Astrocyte (in vitro differentiated cells and primary cell): ENCODE data around the gene CLEC16A. TPM values are rescaled to one million over a fixed set of nuclear protein-coding genes. Genes with fewer than 3 reads are reported as not detected.

ENCODE experiments used
- DNase-seq: peaks from one replicate; pipeline ENCODE4 v3.0.0-alpha.2; 2010; ENCODE audit warnings: low read depth
- FAIRE-seq: peaks from 2 replicates; lab custom pipeline; 2011; peaks lifted over from hg19 to GRCh38; lab: Jason Lieb, UNC
- H2AFZ ChIP-seq: 2 replicates; pipeline ENCODE4 v1.6.0; 2012; ENCODE audit warnings: low read depth, low read length, inconsistent platforms
- H3K27ac ChIP-seq: 2 replicates; pipeline ENCODE4 v1.5.1; 2011; ENCODE audit warnings: low read depth, low read length, inconsistent platforms
- H3K27me3 ChIP-seq: 2 replicates; pipeline ENCODE4 v1.6.0; 2011; ENCODE audit warnings: low read length, inconsistent platforms; ENCODE audit not compliant: insufficient read depth
- H3K36me3 ChIP-seq: 2 replicates; pipeline ENCODE4 v1.5.1; 2011; ENCODE audit warnings: low read length, inconsistent platforms; ENCODE audit not compliant: insufficient read depth
- H3K4me1 ChIP-seq: 2 replicates; pipeline ENCODE4 v1.5.1; 2011; ENCODE audit warnings: low read length, inconsistent platforms; ENCODE audit not compliant: insufficient read depth
- H3K4me2 ChIP-seq: 2 replicates; pipeline ENCODE4 v1.6.0; 2012; ENCODE audit warnings: low read length, inconsistent platforms
- H3K4me3 ChIP-seq: 2 replicates; pipeline ENCODE4 v1.5.1; 2011; ENCODE audit warnings: low read depth, mild to moderate bottlenecking, low read length, inconsistent platforms; ENCODE audit not compliant: insufficient read depth
- H3K79me2 ChIP-seq: 2 replicates; pipeline ENCODE4 v1.6.0; 2012; ENCODE audit warnings: mild to moderate bottlenecking, low read length, inconsistent platforms; ENCODE audit not compliant: insufficient read depth
- H3K9ac ChIP-seq: 2 replicates; pipeline ENCODE4 v1.6.0; 2012; ENCODE audit warnings: mild to moderate bottlenecking, low read length, inconsistent platforms
- H3K9me3 ChIP-seq: 2 replicates; pipeline ENCODE4 v1.5.1; 2012; ENCODE audit warnings: low read depth, mild to moderate bottlenecking, low read length, inconsistent platforms; ENCODE audit not compliant: insufficient read depth
- H4K20me1 ChIP-seq: 2 replicates; pipeline ENCODE4 v1.6.0; 2012; ENCODE audit warnings: low read length, inconsistent platforms; ENCODE audit not compliant: insufficient read depth
- H3K27ac Mint-ChIP-seq: one replicate; pipeline ENCODE4 v1.8.0; 2021; ENCODE audit warnings: mild to moderate bottlenecking, mixed read lengths; ENCODE audit not compliant: unreplicated experiment
- H3K27me3 Mint-ChIP-seq: one replicate; pipeline ENCODE4 v1.8.0; 2021; ENCODE audit warnings: low read depth, mixed read lengths; ENCODE audit not compliant: unreplicated experiment
- H3K36me3 Mint-ChIP-seq: one replicate; pipeline ENCODE4 v1.8.0; 2021; ENCODE audit warnings: low read depth, mixed read lengths; ENCODE audit not compliant: unreplicated experiment
- H3K4me1 Mint-ChIP-seq: one replicate; pipeline ENCODE4 v1.8.0; 2021; ENCODE audit warnings: low read depth, mixed read lengths; ENCODE audit not compliant: unreplicated experiment
- H3K4me3 Mint-ChIP-seq: one replicate; pipeline ENCODE4 v1.8.0; 2021; ENCODE audit warnings: mild to moderate bottlenecking, moderate library complexity, mixed read lengths; ENCODE audit not compliant: unreplicated experiment
- H3K9me3 Mint-ChIP-seq: one replicate; pipeline ENCODE4 v1.8.0; 2021; ENCODE audit warnings: mild to moderate bottlenecking, mixed read lengths; ENCODE audit not compliant: unreplicated experiment
- EZH2 ChIP-seq: IDR thresholded peaks from 2 replicates; pipeline ENCODE4 v1.6.1; 2012; ENCODE audit warnings: mild to moderate bottlenecking, low read length, inconsistent platforms; ENCODE audit not compliant: insufficient read depth
- total RNA-seq: library from RNA; stranded (reverse); gene quantifications from 2 replicates; pipeline ENCODE4 v1.2.1, GENCODE V29; 2021
- TF ChIP-seq, protein P1 (sequence below): IDR thresholded peaks from 2 replicates; pipeline ENCODE4 v1.5.1; 2011; ENCODE audit warnings: low read depth, mild to moderate bottlenecking, inconsistent platforms, low read length, moderate library complexity; ENCODE audit not compliant: insufficient read depth

The CLEC16A gene
- total RNA-seq, 1 donor from 2014 or later = 31.7 TPM

DNA sequence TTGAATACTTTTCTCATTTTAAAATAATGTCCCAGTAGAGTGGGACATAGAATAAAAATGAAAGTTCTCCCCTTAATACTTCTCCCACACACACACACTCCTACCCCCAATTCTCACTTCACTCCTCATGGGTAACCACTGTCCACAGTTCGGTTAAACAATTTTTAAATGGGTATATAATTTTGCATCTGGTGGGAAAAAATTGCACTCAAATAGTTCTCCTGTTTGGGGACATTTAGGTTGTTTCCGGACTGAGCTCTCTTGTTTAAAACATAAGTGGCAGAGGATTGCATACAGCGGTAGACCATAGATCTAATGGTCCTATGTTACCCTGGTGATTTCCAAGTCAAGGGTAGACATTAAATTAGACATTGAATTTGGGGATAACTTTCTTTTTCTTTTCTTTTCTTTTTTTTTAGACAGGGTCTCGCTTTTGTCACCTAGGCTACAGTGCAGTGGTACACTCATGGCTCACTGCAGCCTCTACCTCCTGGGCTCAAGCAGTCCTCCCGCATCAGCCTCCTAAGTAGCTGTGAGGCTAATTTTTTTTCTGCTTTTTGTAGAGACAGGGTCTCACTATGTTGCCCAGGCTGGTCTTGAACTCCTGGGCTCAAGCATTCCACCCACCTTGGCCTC, 173.3 kb downstream of the CLEC16A start:
- no peaks in the 10 kb centered on the region for H3K27me3 ChIP-seq

DNA sequence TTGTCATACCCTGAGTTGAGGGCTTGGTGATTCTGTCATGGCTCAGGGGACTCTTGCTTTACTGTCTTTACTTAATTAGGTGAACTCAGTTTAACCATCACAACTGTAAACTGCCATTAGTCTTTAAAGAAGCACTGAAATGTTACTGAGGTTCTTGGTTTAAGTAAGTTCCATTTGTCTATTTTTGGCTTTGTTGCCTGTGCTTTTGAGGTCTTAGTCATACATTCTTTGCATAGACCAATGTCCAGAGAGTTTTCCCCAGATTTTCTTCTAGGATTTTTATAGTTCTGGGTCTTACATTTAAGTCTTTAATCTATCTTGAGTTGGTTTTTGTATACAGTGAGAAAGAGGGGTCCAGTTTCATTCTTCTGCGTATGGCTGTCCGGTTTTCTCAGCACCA, 174.1 kb downstream of the CLEC16A start:
- peak overlapping the region; percentile 40 for H3K4me2 ChIP-seq
- no peak overlapping the region for H3K27ac ChIP-seq
- DNase-seq = peak; percentile 61
- TF ChIP-seq EZH2 = no peak
- TF ChIP-seq, protein P1, sequence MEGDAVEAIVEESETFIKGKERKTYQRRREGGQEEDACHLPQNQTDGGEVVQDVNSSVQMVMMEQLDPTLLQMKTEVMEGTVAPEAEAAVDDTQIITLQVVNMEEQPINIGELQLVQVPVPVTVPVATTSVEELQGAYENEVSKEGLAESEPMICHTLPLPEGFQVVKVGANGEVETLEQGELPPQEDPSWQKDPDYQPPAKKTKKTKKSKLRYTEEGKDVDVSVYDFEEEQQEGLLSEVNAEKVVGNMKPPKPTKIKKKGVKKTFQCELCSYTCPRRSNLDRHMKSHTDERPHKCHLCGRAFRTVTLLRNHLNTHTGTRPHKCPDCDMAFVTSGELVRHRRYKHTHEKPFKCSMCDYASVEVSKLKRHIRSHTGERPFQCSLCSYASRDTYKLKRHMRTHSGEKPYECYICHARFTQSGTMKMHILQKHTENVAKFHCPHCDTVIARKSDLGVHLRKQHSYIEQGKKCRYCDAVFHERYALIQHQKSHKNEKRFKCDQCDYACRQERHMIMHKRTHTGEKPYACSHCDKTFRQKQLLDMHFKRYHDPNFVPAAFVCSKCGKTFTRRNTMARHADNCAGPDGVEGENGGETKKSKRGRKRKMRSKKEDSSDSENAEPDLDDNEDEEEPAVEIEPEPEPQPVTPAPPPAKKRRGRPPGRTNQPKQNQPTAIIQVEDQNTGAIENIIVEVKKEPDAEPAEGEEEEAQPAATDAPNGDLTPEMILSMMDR = no peak
- H3K9me3 Mint-ChIP-seq = no peaks in the 10 kb centered on the region
- H3K4me3 Mint-ChIP-seq = no peak overlapping the region
- H3K36me3 ChIP-seq = no peaks in the 10 kb centered on the region
- FAIRE-seq = no peak
- H3K27me3 ChIP-seq = no peaks in the 10 kb centered on the region
- peaks cover 3% of the 10 kb centered on the region for H4K20me1 ChIP-seq
- H3K9ac ChIP-seq = no peak overlapping the region
- H3K27ac Mint-ChIP-seq = peak overlapping the region; percentile 51
- H2AFZ ChIP-seq = no peak overlapping the region
- peaks cover 2% of the 10 kb centered on the region for H3K36me3 Mint-ChIP-seq
- peaks cover 21% of the 10 kb centered on the region for H3K4me1 ChIP-seq
- no peaks in the 10 kb centered on the region for H3K27me3 Mint-ChIP-seq
- H3K4me1 Mint-ChIP-seq = peaks cover 29% of the 10 kb centered on the region
- H3K79me2 ChIP-seq = no peaks in the 10 kb centered on the region
- H3K9me3 ChIP-seq = no peaks in the 10 kb centered on the region
- no peak overlapping the region for H3K4me3 ChIP-seq

More for the DNA sequence above, 173.3 kb downstream of the CLEC16A start:
- Mint-ChIP-seq H3K27me3 (no peaks in the 10 kb centered on the region), H3K9me3 (no peaks in the 10 kb centered on the region), H3K27ac (peak overlapping the region; percentile 51), H3K36me3 (peaks cover 2% of the 10 kb centered on the region), H3K4me3 (no peak overlapping the region), H3K4me1 (peaks cover 29% of the 10 kb centered on the region)
- no peaks in the 10 kb centered on the region for H3K9me3 ChIP-seq
- no peak overlapping the region for H3K4me2 ChIP-seq
- FAIRE-seq = no peak
- H3K9ac ChIP-seq = no peak overlapping the region
- H3K36me3 ChIP-seq = no peaks in the 10 kb centered on the region
- H3K27ac ChIP-seq = no peak overlapping the region
- H3K4me1 ChIP-seq = peaks cover 21% of the 10 kb centered on the region
- H2AFZ ChIP-seq = no peak overlapping the region
- DNase-seq = no peak
- H4K20me1 ChIP-seq = peaks cover 3% of the 10 kb centered on the region
- no peak overlapping the region for H3K4me3 ChIP-seq
- no peaks in the 10 kb centered on the region for H3K79me2 ChIP-seq
- TF ChIP-seq EZH2 = no peak
- TF ChIP-seq, protein P1 = no peak

DNA sequence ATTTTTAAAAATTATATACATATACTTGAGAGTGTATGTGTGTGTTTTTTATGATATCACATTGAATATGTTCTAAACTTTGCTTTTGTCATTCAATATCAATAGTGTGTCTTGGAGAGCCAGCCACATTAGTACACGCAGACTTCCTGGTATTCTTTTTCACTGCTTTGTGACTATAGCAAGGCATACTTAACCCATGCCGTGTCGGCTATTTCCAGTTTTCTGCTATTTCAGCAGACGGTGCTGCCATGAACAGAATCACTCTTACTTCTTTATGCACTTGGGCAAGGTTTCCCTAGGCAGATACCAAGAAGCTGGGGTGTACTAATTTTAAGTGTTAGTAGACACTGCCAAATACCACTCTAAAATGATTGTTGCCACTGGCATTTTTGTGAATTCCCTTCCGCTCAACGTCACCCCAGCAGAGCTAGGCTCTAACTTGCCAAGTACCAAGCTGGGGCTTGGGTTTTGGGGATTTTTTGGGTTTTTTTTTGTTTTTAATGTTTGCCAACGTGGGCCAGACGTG, 176.8 kb downstream of the CLEC16A start:
- no peaks in the 10 kb centered on the region for H3K9me3 ChIP-seq
- H3K9me3 Mint-ChIP-seq = no peaks in the 10 kb centered on the region
- peaks cover 3% of the 10 kb centered on the region for H4K20me1 ChIP-seq
- peaks cover 11% of the 10 kb centered on the region for H3K36me3 Mint-ChIP-seq
- DNase-seq = no peak
- H3K4me1 ChIP-seq = peaks cover 18% of the 10 kb centered on the region
- H3K4me3 Mint-ChIP-seq = no peak overlapping the region
- no peak overlapping the region for H3K27ac ChIP-seq
- H3K4me1 Mint-ChIP-seq = peaks cover 29% of the 10 kb centered on the region
- no peak for FAIRE-seq
- no peak overlapping the region for H2AFZ ChIP-seq
- H3K27me3 ChIP-seq = no peaks in the 10 kb centered on the region
- TF ChIP-seq, protein P1 = no peak
- no peak for TF ChIP-seq EZH2
- H3K4me2 ChIP-seq = no peak overlapping the region
- H3K79me2 ChIP-seq = no peaks in the 10 kb centered on the region
- H3K27me3 Mint-ChIP-seq = no peaks in the 10 kb centered on the region
- H3K27ac Mint-ChIP-seq = no peak overlapping the region
- no peak overlapping the region for H3K9ac ChIP-seq
- H3K4me3 ChIP-seq = no peak overlapping the region
- H3K36me3 ChIP-seq = peaks cover 8% of the 10 kb centered on the region
